ENCODE data around the gene ZACN.
A peak's percentile ranks its signal among the peaks of the same experiment; 100 is the strongest.

- TF ChIP-seq CTCF (IDR thresholded peaks at IDR 0.05) (no peak), REST (IDR thresholded peaks at IDR 0.05; ENCODE audit: low read depth, low read length) (no peak), MEF2A (IDR thresholded peaks at IDR 0.05; ENCODE audit: borderline replicate concordance, low read depth) (no peak), CHD2 (IDR thresholded peaks at IDR 0.05; ENCODE audit: low read length, partially characterized antibody) (peak; percentile 84), EP300 (IDR thresholded peaks at IDR 0.05; ENCODE audit: borderline replicate concordance in 1 of 2, low read depth in 1 of 2, low read length in 1 of 2) (peak in 1 of 2 experiments; percentile 23; a peak in 1 of 4 replicates), RAD21 (IDR thresholded peaks at IDR 0.05; ENCODE audit: low read length) (no peak), POLR2AphosphoS5 (IDR thresholded peaks at IDR 0.05; ENCODE audit: low read depth, low read length) (no peak), FOXJ3 (CRISPR knock-in tag; IDR thresholded peaks at IDR 0.05) (peak; percentile 86), SMC3 (IDR thresholded peaks at IDR 0.05; ENCODE audit: low read depth, low read length) (no peak), JUND (IDR thresholded peaks at IDR 0.05) (no peak)
These were observed 42.3 kb upstream of the ZACN start for GRCh38 chr17:76036497-76037261.
